Measurements from ENCODE around the gene PSMC3.

The PSMC3 gene

GRCh38 chr11:47413351-47413750, 12.9 kb downstream of the PSMC3 start:
- no peak for DNase-seq (ENCODE audit: low spot score)

DNA sequence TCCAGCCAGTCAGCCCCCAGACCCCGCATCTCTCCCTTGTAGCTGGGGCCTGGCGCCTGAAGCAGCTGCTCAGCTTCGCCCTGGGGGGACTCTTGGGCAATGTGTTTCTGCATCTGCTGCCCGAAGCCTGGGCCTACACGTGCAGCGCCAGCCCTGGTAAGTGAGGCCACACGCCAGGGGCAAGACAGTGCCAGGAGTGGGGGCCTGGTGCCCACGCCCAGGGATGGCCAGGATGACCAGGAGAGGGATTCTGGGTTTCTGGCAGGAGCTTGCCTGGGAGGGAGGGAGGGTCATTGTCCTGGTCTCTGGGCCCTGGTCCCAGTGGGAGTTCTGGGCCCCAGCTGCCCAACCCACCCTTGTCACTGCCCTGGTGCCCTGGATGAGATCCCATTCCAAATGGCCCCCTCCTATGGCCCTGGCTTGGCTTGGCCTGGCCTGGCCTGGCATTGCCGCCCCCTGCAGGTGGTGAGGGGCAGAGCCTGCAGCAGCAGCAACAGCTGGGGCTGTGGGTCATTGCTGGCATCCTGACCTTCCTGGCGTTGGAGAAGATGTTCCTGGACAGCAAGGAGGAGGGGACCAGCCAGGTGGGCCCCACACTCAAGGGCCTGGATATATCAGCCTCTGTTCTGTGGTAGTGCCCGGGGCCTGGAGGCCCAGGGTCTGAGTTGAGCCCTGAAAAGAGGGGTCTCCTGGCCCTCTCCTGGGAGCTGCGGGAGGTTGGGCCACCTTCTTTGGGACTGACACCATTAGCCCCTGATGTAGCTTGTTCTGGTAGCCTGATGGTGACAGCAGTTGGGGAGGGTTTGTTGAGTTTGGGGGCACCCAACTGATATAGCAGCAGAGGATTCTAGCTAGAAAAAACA, 14.1 kb downstream of the PSMC3 start:
- peak; percentile 84 for DNase-seq (ENCODE audit: low spot score)

DNA sequence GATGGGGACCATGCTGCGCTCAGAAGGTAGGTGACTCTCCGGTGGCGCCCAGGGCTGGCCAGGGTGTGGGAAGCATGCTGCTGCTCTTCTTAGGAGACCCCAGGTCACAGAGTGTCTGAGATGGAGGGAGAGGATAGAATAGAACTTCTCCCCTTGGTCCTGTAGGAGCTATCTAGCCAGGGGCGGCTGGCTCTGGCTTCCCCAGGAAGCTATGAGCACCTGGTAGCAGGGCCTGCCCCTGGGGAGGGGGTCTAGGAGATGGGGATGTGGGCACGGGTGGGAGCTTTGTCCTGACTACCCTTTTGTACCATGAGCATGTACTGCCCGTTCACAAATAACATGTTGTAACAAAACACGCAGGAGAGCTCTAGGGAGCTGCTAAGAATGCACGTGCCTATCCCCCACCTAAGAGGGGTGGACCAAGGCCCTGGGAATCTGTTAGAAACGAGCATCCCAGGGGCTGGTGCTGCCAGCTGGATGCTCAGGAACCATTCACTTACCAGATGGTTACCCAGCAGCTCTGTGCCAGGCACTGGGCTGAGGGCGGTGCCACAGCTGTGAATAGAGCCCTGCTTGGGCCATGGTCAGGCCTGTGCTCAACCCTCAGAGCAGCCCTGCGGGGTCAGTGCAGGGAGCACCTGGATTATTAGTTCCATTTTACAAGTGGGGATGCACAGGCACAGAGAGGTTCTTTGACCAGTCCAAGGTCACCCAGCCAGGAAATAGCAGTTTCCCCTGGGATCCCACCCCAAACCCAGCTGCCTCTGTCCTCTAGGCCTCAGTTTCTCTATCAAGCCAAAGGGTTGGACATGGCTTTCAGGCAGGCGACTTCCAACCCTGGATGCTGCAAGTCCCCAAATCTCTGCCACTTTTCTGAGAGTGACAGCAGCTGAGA, 15.6 kb downstream of the PSMC3 start:
- no peak for DNase-seq (ENCODE audit: low spot score)

- no peak for DNase-seq (ENCODE audit: low spot score)
These were observed 16.5 kb downstream of the PSMC3 start for GRCh38 chr11:47409440-47410369.

GRCh38 chr11:47408598-47409439, 17.4 kb downstream of the PSMC3 start:
- DNase-seq (ENCODE audit: low spot score), result no peak

GRCh38 chr11:47407746-47408590, 18.3 kb downstream of the PSMC3 start, which contains the start of gene SLC39A13:
Gene SLC39A13 (plus strand): TSS chr11:47408590. CDS start chr11:47410095, 1,505 bp downstream.
- DNase-seq (ENCODE audit: low spot score), result peak; percentile 96

GRCh38 chr11:47406896-47407745, 19.1 kb downstream of the PSMC3 start:
- no peak for DNase-seq (ENCODE audit: low spot score)

- DNase-seq (ENCODE audit: low spot score), result no peak
These were observed 22.7 kb downstream of the PSMC3 start for GRCh38 chr11:47403571-47403970.

DNA sequence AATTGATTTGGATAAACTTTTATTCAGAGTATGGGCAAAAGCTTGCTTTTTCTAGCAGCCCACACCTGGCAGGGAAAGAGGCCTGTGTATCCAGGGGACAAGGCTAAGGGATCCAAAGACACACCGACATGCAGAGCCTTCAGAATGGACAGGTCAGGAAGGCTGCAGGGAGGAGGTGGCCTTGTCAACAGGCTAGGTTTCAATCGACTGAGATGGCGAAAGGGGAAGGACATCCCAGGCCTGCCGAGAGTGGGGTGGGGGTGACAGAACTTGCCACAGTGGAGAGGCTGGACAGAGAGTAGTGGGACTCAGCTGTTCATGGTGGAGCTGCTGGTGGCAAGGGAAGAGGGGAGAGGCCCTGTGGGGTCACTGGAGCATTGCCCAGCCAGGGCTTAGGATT, 23.1 kb downstream of the PSMC3 start:
- DNase-seq (ENCODE audit: low spot score), result no peak

- no peak for DNase-seq (ENCODE audit: low spot score)
These were observed 25.4 kb downstream of the PSMC3 start for GRCh38 chr11:47400768-47401279.

DNA sequence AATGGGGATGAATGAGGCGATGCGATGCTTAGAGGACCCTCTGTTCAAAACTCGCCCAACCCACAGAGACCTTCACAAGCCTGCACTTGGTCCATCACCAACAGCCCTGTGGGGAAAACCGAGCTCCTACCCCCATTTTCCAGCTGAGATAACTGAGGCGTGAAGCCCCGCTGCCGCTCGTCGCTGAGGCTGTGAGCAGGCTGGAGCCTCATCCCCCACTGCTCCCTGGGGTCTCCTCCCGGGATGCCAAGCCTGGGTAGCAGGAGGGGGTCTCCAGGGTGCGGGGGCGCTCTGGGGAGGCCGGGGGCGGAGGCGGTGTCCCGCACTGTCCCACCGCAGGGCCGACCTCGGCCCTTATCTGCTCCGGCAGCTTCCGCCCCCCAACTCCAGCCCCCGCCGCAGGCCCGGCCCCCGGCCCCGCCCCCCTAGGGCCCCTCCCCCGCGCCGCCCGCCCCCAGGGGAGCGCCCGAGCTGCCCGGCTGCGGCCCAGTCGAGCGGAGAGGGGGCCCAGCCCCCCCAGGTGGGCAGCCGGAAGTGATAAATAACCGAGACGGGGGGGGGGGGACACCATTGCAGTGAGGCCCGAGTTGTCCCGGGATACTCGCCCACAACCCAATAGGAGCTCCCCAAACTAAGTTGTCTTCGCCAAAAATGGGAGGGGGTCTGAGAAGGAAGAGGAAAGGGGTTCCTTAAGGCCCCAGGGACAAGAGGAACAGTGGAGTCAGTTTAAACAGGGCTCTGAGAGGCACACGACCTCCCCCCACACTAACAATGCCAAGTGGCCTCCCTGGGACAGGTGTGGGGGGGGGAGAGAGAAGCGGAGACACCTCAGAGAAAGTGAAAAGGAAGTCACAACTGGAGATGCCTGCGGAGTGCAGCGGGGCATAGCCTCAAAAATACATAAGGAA, 26.1 kb downstream of the PSMC3 start:
- peak; percentile 43 for DNase-seq (ENCODE audit: low spot score)

- DNase-seq (ENCODE audit: low spot score), result no peak
These were observed 27.7 kb downstream of the PSMC3 start for GRCh38 chr11:47398551-47398950.

DNA sequence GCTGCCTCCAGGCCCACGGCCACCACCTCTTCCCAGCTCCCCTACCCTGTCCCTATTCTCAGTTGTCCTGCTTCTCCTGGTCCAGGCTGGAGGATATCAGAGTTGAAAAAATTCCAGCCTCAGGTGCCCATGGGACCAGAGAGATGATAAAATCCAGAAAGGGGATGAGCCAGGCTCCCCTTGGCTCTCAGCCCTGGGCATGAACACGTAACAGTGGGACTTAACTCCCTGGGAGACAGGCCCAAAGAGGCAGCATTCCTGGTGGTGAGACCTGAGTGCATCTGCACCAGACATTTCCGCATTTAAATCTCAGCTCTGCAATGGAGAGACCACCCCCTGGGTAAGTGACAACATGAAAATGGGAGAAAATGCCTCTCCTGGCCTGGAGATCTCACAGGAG, 28.2 kb downstream of the PSMC3 start:
- DNase-seq (ENCODE audit: low spot score), result no peak

DNA sequence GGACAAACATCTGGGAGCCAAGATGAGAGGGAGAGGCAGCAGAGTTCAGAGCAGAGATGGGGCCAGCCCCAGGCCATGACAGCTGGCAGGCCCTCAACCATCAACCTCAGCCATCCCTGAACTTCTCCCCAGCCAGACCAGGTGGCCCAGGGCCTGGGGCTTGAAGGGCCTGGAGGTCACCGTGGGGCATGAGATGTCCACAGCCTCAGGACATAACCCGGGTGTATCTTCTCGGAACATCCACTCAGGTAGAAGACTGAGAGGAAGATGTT, 30.3 kb downstream of the PSMC3 start:
- DNase-seq (ENCODE audit: low spot score), result no peak

- DNase-seq (ENCODE audit: low spot score), result no peak
These were observed 30.8 kb downstream of the PSMC3 start for GRCh38 chr11:47395223-47396048.

GRCh38 chr11:47394322-47395222, 31.7 kb downstream of the PSMC3 start:
- no peak for DNase-seq (ENCODE audit: low spot score)

Data from HuH-7.5 (cell line).